GM21529 (cell line): Measurements from ENCODE around the gene TIAM2.

ENCODE experiments used
- ATAC-seq: cut with Tn5 transposase; IDR thresholded peaks from one replicate; pipeline ENCODE4 v1.9.1; 2021; ENCODE audit not compliant: unreplicated experiment

Gene TIAM2

DNA sequence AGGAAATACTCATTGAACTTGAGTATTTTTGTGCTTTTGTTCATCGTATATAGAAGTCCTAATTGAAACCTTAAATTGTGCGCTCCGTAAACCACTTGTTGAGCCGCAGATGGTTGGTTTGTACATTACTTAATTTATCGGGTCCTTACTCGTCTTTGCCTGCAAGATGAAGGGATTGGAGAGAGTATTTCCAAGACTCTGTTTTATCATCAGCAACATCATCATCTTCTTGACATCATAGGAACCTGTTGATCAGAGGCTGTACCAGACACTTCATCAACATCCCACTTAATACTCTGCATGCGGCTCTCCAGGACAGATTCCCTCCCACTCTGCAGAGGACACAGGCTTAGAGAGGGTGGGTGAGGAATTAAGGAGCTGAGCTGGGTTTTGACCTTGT, 28.6 kb downstream of the TIAM2 start:
- ATAC-seq, result no peak

- no peak for ATAC-seq
These were observed 29.4 kb downstream of the TIAM2 start for GRCh38 chr6:155024391-155025027.

GRCh38 chr6:155026022-155026705, 31.0 kb downstream of the TIAM2 start:
- no peak for ATAC-seq

DNA sequence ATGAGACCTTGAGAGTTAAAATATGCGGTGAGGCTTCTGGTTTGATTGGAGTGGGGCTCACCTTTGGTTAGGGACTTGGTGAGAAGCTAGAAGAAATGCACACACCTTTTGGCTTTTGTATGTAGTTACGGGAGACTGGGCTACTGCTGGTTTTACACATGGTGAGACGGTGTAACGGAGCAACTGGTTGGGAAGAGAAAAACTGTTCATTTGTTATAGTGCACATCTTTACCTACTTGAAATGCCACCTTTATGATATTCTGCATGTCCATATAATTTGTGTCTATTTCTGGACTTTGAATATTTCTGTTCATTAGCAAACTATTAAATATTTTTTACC, 31.6 kb downstream of the TIAM2 start:
- ATAC-seq, result no peak

GRCh38 chr6:155030148-155030720, 35.1 kb downstream of the TIAM2 start:
- ATAC-seq, result no peak

DNA sequence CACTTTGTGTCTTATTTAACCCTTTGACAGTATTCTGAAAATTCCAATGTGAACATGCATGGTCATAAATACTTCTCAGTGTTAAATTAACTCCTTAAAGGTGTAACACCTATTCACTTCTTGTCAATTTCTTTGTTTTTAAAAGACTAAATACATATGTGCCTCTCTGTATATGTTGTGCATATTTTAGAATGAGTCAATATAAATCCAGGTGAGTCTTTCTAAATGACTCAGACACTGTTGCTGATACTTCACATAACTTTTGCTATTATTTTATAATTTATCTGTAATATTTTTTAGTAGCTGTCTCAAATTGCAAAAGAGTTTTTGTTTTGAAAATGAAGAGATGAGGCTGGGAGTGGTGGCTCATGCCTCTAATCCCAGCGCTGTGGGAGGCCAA, 36.0 kb downstream of the TIAM2 start:
- ATAC-seq, result no peak

DNA sequence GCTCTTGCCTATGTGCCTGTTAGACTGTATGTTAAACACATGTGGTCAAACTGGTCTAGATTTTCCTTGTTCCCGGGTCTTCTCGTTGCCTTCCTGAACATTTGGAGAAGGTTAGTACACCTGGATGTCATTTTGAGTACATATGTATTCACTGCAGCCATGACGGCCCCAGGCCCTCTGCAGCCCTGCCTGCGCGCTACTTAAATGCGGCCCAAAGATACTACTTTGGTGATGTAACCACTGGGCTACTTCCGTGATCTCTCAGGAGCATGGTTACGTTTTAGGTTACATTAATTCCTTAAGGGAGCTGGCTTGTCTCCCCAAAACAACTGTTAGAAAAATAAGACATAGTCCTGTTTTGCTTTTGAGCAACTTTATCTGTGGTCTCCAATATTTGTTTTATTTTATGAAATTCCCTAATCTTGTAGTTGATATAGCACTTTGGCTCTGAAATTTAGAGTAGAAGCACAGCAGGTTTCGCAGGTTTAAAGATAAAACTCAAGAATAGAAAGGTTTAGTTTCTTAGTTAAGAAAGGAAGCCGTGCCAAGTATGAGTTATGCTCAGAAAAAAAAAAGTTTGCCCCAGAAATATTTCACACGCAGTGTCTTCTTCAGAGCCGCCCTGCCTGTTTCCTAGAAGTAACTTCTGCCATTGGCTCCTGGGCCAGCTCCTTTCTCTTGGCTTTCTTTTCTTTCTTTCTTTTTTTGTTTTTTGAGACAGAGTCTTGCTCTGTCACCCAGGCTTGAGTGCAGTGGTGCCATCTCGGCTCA, 38.1 kb downstream of the TIAM2 start:
- no peak for ATAC-seq

- no peak for ATAC-seq
These were observed 41.8 kb downstream of the TIAM2 start for GRCh38 chr6:155036907-155037306.

DNA sequence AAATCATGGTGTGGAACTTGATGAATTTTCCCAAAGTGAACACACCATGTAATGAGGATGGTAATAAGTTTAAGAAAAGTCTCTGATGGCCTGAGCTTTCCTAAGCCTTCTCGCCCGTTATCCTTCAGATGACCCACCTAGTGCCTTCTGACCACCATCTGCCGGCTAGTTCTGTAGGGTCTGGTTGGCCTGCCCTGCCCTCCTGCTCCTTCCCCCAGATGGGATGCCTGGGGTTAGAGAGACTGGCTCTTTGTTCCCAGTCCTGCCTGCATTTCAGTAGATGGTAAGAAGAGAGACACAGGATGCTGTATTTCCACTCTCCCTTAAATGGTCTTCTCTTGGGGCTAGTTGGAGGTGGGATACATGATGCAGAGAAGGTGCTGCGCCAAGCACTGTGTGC, 43.0 kb downstream of the TIAM2 start:
- ATAC-seq, result no peak

DNA sequence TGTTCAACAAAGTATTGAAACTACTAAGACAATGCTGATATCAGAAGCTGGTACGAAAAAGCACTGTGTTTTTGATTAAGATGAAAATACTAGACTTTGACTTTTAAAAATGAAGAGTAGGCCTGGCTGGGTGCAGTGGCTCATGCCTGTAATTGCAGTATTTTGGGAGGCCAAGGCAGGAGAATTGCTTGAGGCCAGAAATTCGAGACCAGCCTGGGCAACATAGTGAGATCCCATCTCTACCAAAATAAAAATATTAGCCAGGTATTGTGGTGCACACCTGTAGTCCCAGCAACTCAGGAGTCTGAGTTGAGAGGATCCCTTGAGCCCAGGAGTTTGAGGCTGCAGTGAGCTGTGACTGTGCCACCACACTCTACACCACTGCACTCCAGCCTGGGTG, 43.4 kb downstream of the TIAM2 start:
- no peak for ATAC-seq

GRCh38 chr6:155039618-155040017, 44.5 kb downstream of the TIAM2 start:
- ATAC-seq, result no peak

- no peak for ATAC-seq
These were observed 45.0 kb downstream of the TIAM2 start for GRCh38 chr6:155040154-155040553.

- ATAC-seq, result no peak
These were observed 46.0 kb downstream of the TIAM2 start for GRCh38 chr6:155040901-155041650.

DNA sequence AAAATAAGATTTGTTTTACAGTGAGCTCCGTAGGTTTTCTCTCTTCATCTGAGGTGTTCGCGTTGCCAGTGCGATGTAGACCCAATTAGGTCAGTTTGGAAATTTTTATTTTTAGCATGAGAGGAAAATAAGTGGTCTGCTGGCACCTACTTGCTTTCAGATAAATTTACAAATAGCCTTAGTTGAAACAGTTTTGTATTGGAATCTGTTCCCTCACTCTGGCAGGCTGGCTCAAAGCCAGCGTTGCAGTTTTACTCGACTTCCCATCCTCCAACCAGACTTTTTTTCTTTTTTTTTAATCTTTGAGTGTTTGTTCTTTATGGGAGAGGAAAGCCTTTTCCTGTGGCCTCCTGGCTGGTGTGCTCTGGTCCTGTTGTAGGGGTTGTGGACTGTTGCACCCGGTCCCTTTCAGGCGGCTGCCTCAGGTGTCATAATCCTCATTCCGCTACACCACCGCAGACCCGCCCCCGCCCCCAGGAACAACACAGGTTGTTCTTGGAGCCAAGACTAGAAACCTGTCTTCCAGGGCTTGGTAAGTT, 46.7 kb downstream of the TIAM2 start:
- no peak for ATAC-seq

DNA sequence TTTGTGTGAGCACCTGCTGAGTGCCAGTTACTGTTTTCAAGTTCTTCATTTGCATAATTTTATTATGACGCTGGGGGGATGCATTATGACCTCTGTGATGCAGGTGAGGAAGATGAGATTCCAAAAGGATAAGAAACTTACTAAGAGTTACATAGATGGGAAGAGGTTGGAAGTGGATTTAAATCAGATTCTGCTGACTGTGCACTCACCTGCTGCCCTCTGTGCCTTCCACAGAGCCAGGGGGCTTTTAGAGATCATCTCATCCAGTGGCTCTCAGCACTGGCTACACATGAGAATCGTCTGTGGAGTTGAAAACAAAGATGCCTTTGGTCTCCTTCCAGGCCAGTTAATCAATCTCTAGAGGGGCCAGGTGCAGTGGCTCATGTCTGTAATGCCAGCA, 47.9 kb downstream of the TIAM2 start:
- ATAC-seq, result no peak

GRCh38 chr6:155045561-155046404, 50.7 kb downstream of the TIAM2 start:
- no peak for ATAC-seq

GRCh38 chr6:155047523-155047922, 52.4 kb downstream of the TIAM2 start:
- ATAC-seq, result no peak

GRCh38 chr6:155050311-155050710, 55.2 kb downstream of the TIAM2 start:
- ATAC-seq, result peak; percentile 94

- no peak for ATAC-seq
These were observed 59.6 kb downstream of the TIAM2 start for GRCh38 chr6:155054491-155055250.
